ENCODE data around the gene C12orf43. TPM values are rescaled to one million over a fixed set of nuclear protein-coding genes. Genes with fewer than 3 reads are reported as not detected.

C12orf43 gene
- total and polyA plus RNA-seq, 2 of the 4 experiments (the other 2 are of a cell fraction): 12.5 to 13.5 TPM

GRCh38 chr12:120961604-120962531 is 54.4 kb downstream of the C12orf43 start:
- H3K27ac ChIP-seq (ENCODE audit: insufficient read depth, low read length): no peak overlapping the region
- no peak overlapping the region for H2AFZ ChIP-seq (replicated peaks; ENCODE audit: low read length, poor library complexity)
- no peak overlapping the region for H3K23ac ChIP-seq (ENCODE audit: low read depth, low read length)
- intact Hi-C loops (cut with micrococcal nuclease): no loop called here
- H2BK15ac ChIP-seq (ENCODE audit: low read depth, low read length): no peak overlapping the region
- POLR2A ChIA-PET (ENCODE audit: unreplicated experiment): no interaction called here
- no peak overlapping the region for H4K8ac ChIP-seq (ENCODE audit: low read depth in 2 of 2, low read length in 2 of 2)
- no peak overlapping the region for H2AK5ac ChIP-seq (ENCODE audit: low read depth, low read length)
- TF ChIP-seq MXI1 (IDR thresholded peaks at IDR 0.05; ENCODE audit: borderline replicate concordance, low read depth, low read length) (no peak), BHLHE40 (IDR thresholded peaks at IDR 0.05; ENCODE audit: low read depth, low read length) (no peak)
- peaks cover 10% of the 10 kb centered on the region; the same call in 1 of the 2 replicates for H3K27me3 ChIP-seq (ENCODE audit: control insufficient read depth, insufficient read depth, low read length)
- H4K91ac ChIP-seq (ENCODE audit: insufficient read depth, low read depth, low read length): no peak overlapping the region
- H2AK9ac ChIP-seq (replicated peaks; ENCODE audit: low read depth, low read length, poor library complexity): no peak overlapping the region
- BruUV-seq (replicated peaks): no TSS peak
- no peak overlapping the region for H3K18ac ChIP-seq (ENCODE audit: low read depth, low read length)
- no peak overlapping the region for H3K9ac ChIP-seq (ENCODE audit: low read depth, low read length)
- no peak overlapping the region for H4K5ac ChIP-seq (ENCODE audit: low read depth, low read length)
- no peaks in the 10 kb centered on the region for H3K9me3 ChIP-seq (ENCODE audit: control insufficient read depth, insufficient read depth, low read length)
- DNase-seq: no peak
- CTCF ChIA-PET: interaction anchor here (1.2 kb wide), 1 partner anchor 10 kb away, joined by 4 read pairs; no protein-coding TSS in a partner anchor
- no peaks in the 10 kb centered on the region for H3K36me3 ChIP-seq (ENCODE audit: control insufficient read depth, insufficient read depth, low read length)
- H2BK20ac ChIP-seq (ENCODE audit: low read depth, low read length): no peak overlapping the region
- H3K4ac ChIP-seq (ENCODE audit: low read depth, low read length): no peak overlapping the region
- H4K20me1 ChIP-seq (ENCODE audit: insufficient read depth, low read length): no peaks in the 10 kb centered on the region
- H3K14ac ChIP-seq (replicated peaks; ENCODE audit: low read depth, low read length): no peak overlapping the region
- H3K56ac ChIP-seq (ENCODE audit: extremely low read depth, insufficient read depth, low read length): no peak overlapping the region
- no peak overlapping the region for H2BK5ac ChIP-seq (ENCODE audit: low read depth, low read length, poor library complexity, severe bottlenecking)
- H3K4me3 ChIP-seq (ENCODE audit: insufficient read depth, low read depth, low read length): no peak overlapping the region
- no peaks in the 10 kb centered on the region for H3K79me1 ChIP-seq (ENCODE audit: low read depth in 1 of 2, low read length in 2 of 2)
- no CpG with 5 or more reads among the region's 17 CpGs for WGBS, 2 experiments (ENCODE audit: extremely low coverage in 2 of 2, insufficient read length in 1 of 2)
- H3K4me1 ChIP-seq (ENCODE audit: control insufficient read depth, insufficient read depth, low read length): no peaks in the 10 kb centered on the region
- no peak for ATAC-seq (ENCODE audit: low read depth)
- in situ Hi-C loops (cut with MboI; ENCODE audit: low sequenced_read_pairs): no loop called here
- dilution Hi-C loops (cut with HindIII; ENCODE audit: low sequenced_read_pairs, unreplicated experiment): no loop called here
- H3K9me1 ChIP-seq (ENCODE audit: insufficient read depth, low read length): no peaks in the 10 kb centered on the region
- H2BK120ac ChIP-seq (ENCODE audit: low read depth, low read length): no peak overlapping the region
- no peak overlapping the region for H3K4me2 ChIP-seq (ENCODE audit: low read depth, low read length)
